NCI-H524 (cell line): ENCODE results near the gene ARID5B.
"Not testable (repeated sequence)": the region's sequence is repeated elsewhere in the genome, so short reads cannot be mapped to it uniquely, and the experiment has no call there.

Source experiments
- DNase-seq, 2 experiments: peaks; one replicate each; lab custom pipeline; 2025; lab: John Stamatoyannopoulos, UW

ARID5B gene

DNA sequence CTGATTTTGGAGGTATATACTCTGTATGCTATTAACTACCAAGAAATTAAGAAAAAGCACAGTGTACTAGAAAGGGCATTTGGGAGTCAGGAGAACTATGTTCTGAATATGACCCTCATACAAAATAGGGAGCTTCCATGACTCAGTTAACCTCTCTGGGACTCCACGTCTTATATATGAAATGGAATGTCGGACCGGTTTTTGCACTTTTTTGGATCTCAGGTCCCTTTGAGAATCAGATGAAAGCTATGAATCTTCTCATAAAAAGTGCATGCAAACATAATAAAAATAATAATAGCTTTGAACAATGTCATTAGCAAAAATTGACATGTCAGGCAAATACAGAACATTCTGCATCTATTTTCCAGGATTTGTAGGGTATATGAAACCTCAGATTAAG is 113.0 kb downstream of the ARID5B start:
- DNase-seq = no peak

DNA sequence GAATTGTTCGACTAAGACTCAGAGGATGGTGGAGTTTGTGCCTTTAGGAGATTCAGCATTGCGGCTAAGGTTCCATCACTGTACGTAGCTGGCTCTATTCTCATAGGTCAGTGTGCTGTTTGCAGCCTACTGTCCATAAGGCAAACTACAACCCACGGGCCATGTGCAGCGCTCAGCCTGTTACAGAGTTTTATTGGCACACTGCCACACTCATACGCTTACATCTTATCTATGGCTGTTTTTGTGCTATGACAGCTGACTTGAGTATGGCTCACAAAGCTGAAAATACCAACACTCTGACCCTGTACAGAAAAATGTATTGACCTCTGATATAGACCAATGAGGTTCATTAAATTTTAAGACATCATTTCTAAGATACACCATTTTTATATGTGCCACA is 114.5 kb downstream of the ARID5B start:
- DNase-seq = peak in 1 of 2 experiments; percentile 31

DNA sequence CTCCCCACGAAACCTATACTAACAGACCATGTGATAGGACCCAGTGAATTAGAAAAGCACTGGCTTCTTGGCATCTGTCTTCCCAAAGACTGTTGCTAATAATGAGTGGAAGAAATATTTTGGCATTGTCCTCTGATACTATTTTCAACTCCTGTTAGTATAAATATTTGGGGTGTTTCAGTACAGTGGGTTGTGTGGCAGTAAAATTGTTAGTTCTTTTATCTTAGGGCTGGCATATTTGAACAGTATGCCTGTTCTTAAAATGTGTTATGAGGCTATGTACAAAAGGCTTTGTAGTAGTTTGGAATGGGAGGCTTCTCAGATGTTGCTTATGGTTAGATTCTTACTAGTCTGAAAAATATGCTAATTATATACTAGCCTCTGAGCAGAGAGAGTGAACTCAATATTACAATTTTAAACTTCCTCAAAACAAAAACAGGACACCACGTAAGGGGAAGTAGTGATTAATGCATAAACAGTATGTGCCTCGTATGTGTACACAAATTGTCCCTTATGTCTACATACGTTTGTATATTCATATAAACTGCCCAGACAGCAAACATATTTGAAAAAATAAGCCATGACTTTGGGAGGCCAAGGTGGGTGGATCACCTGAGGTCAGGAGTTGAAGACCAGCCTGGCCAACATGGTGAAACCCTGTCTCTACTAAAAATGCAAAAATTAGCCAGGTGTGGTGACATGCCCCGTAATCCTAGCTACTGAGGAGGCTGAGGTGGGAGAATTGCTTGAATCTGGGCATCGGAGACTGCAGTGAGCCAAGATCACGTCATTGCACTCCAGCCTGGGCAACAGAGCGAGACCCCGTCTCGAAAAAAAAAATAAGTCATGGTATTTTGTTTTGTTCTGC is 115.4 kb downstream of the ARID5B start:
- no peak for DNase-seq

DNA sequence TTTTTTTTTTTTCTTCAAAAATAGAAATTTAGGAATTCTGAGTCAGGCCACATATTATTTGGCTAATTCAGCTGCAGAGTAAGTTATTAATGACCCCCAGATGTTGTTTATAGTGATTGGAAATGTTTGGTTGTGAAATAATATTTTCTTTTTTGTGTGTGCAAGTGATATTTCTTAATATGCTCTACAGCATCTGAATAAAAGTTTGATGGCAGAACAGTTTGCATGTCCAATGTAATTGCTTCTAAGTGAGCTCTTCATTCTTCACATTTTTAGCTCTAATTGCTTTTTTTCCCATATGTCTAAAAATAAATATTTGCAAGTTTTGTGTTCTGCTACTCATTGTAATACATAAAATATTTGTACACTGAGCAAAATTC is 116.0 kb downstream of the ARID5B start:
- DNase-seq = no peak

DNA sequence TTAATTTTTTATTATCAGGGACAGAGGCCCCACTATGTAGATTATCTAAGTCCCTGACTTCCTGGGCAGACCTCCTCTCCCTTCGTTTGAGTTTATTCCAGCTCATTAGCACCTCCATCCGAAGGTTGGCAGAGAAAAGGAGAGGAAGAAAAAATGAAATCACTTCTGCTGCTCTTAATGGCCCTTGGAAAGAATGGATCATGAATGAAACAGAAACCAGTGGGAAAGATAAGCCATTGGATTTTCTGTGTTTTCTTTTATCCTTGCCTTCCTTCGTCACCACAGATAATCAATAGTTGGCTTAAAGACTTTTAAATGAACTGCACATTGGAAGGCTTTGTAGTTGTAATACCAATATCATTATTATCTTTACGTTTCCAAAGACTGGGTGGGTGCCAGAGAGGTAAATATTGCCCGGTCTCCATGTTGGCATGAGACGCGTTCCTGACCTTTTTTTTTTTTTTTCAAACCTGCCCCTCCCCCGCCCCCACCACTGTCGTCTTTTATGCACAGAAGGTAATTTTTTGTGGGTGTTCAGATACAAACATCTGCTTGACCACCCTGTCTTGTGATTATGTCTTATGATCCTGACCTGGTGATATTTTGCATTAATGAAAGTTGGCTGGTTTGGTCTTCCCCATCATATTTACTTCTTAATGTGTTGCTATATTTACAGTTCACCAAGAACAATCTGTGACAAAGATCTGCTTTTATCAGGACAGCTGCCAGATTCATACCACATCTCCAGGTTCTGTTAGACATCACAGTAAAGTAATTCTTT is 116.8 kb downstream of the ARID5B start:
- DNase-seq = no peak

DNA sequence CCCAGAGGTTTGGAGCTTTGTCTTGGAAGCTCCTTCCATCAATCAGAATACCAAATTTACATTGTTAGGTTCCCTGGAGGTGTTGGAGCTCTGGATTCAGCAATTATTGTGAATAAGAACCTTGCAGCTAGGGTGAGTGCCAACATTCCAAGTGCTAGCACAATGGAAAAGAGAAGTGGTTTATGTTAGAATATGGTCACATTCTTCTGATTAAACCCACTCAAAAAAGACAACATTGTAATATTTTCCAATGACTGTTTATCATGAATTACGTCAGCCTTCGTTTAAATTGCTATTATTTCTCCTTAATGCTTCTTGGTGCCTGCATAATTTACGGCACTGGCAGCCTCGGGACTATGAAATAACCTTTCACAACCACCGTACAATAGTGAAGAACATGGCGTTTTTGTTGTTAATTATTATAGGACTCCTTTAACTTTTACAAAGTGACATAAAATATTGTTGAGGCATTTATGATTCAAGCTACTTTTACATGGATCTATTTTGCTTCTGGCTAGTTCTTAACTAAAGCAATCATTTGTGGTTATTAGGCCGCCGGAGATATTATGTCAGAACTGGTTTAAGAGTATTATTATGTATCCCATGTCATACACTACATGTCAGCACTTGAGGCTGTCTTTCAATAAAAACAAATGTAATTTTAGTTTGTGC is 117.7 kb downstream of the ARID5B start:
- no peak for DNase-seq

DNA sequence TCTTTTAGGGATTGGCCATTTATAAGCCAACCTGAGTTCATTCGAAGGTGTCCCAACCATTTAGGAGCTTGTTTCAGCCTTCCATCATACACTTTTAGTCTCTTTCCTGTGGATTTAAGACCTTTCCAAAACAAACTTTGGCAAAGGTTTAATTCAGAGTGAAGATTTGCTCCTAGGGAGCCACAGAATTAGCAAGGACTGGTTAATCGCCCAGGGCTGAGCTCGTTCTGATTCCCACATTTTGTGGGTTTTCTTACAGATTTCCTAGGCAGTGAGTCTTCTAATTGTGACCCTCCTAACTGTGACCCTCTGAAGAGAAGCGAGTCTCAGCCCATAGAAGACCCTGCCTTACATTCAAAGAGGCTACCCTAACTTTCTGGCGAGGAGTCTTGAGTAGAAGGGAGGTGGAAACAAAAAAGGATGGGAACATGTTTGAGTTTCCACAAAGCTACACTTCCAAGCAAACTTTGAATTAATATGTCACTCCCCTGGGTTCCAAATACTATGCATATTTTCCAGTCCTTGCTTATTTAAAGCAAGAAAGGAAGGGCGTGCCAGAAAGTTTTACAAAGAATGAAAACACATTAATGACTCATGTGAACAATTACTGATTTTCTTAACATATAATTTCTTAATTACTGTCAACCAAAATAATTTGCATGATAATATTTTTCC is 118.3 kb downstream of the ARID5B start:
- no peak for DNase-seq

DNA sequence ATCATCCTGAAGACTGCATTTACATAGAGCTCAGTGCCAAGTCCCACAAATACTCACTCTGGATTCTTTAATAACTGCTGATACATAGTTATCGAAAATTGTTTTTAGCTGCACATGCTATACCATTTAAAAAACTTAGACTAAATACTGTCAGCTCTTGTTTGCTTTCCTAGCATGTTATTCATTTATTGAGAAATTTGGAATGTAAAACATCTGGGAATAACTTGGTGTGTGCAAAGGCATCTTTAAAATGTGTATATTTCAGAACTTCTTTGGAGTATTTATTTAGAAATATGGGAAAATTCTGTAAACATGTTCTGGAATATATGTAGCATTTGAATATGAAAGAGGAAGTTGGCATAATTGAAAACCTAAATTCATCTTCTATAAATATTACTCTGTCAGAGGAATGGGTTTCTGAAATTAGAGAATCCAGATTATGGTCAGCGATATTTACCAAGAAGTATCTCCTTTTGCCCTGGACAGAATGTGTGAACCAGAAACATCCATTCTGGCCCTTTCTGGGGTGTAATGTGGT is 119.7 kb downstream of the ARID5B start:
- no peak for DNase-seq

DNA sequence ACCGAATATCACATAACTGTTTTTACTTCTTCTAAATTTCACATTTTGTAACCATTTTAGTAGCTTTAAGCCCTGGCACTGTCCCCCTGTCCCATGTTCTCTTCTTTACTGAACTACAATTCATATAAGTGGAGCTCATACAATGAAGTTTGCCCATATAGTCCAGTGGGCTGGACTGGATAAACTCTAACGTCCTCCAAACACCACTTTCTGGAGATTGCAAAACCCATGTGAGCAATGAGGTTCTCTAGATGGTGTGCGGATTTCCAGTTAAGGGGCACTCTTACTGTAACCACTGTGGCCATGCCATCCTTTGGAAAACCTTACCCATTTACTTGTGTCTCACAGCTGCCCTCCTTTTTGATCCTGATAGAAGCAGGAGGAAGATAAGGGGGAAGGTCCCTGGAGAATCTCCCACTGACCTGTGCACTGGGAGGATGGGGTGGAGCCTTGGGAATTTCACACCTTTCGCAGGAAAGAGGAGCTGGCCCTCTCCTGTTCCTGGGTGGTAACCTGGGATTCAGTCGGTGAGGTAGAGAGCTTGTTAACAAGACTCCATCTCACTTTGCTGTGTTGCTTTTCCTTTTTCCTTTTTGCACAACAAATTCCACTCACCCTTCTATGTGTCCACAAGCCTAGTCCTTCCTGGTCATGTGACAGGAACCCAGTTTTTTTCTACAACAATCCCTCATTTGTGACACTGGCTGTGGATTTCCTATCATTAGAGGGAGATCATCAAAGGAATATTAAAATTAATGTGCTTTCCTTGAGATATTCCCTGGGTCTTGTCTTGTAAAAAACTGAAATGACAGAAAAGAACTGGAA is 120.7 kb downstream of the ARID5B start:
- no peak for DNase-seq

DNA sequence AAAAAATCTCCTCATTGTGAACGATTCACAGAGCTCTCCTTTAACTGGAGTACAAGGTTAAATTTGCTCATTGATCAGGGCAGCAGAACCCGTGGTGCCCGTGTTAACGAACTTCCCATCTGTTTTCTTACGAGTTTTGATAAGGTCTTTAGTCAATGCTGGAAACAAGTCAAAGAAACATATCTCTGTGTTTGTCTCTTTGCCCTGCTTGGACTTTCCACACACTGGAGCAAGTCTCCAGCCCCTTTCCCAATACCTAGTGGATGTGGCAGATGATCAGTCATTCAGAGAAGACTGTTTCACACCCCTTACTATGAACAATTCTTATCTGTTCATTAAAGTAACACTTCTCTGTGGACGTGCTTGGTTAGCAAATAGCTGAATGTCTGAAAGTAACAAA is 121.3 kb downstream of the ARID5B start:
- DNase-seq = no peak

DNA sequence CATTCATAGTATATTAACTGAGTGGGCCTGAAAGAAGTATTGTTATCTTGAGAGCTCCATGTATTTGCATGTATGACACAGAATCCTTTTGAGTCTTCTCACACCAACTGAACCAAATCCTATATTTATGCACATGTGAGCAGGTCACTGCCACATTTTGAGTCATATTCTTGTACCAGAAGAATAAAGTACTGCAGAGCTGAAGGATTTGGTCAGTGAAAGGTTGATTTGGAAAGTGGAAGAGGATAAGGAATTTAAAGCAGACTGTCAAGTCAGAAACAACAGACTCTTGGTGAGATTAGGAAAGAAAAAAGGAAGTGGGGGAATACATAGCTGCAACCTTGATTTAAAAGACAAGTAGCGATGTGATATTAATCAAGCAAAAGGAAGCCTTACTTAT is 121.8 kb downstream of the ARID5B start:
- no peak for DNase-seq

DNA sequence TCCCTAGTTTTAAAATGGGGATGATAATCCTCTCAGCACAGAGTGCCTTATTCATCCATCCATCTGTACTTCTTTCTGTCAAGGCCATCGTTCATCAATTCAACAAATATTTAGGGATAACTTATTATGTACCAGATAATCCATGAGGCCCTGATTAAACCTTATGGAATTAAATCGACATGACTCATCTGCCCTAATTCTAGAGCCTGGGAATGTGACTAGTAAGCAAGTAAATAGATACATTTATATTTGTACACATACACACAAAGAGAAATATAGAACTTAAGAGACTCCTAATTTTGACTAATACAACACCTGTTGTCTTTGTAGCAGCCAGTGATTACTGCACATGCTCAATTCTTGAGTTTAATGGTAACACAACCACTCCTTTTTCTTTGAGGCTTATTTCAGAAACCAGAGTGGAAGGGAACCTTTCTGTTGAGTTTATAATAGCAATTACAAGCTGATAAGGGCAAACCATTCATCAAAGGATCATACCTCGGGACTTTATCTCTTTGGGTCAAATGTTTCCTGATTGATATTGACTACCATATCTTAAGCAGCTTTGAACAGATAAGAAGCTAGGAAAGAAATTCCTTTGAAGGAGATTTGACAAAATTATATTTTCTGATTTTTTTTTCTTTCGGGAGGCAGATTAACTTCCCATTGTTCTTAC is 122.7 kb downstream of the ARID5B start:
- no peak for DNase-seq

DNA sequence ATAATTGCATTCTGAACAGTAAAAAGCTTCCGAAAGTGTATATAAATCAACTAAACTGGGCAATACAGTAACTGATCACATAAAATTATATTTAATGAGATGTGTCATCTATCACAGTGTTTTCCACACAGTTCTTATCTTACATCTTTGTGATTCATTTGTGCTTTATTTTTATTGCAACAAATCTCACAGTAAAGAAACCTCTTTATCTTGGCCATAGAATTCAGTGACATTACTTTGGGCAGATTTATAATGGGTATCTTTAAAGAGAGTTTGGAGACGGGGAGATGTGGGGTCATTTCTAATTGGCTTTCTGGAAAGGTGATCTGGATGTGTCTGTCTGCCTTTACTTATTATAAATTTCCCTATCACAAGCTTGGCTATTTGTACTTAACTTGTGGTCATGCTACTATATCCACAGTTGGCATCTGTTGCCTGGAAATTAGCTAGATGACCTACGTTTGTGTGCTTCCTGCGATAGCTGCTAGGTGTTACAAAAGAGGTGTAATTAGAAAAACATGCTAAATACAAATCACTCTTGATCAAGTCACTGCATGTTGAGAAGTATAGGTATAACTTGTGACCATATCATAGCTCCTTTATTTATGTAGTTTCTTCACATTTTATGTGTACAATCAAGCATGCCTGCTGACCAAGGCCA is 123.8 kb downstream of the ARID5B start:
- DNase-seq = no peak

DNA sequence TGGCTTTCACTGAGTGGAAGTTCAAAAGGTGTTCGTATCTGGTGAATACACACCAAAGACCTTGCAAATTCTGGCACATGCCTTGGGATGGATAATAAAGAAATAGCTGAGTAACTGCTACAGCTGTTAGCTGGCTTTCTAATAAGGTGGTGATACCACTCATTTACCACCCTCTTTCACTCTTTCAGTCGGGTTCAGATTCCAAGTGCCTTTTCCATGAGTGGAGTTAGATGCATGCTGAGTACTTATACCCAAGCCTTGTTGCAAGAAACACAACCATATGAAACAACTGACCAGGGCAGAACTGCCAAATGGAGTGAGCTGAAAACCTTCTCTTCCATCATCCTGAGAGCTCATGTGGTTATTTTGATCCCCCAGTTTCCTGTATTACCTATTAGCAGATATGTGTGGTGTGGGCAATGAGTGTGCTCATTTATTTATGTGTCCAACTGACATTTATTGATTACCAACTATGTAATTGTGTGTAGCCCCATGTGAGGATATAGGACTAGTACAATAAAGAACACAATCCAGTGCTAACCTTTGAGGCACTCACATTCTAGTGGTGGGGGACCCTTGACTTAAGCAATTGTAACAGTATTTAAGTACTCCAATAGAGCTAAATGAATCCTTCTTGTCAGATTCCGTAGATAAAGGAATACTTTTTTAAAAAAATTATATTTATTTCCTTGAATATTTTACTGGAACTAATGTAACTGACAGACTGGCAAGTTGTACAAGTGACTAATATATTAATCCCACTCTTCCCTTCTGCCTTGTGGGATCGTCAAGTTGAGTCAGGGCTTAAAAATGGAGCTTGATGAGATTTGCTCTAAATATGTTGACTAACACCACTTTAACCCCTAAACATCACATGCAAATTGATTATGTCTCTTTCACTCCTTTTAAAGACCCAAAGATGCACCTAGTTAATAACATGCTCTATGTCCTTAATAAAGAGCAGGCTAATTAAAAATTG is 124.7 kb downstream of the ARID5B start:
- no peak for DNase-seq

DNA sequence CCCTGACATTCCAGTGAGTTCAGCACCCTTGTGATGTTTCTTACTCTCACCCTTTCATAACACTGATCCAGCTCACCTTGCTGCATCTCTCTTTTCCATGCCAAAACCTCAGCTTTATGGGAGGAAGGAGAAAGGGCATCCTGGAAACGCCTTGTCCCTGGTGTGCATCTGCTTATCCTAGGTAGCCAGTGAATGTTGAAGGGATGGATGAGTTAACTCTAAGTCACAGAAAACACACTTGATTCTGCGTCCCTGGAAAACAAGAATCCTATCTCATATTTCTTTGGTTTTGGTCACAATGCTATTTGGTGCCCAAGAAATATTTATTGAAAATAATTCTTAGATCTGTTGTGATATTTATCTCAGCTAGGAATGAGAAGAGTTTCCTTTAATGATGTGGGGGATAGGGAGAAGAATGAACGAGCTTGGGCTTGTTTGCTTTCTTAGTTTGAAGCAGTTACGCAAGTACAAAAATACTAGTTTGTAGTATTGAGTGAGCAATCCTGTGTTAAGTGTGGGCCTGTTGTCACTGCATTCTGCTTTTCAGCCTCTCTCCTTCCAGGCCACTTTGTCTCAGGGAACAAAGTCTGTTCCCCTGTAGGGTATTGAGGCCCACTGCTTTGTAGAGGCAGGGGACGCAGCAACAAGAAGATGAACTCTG is 126.5 kb downstream of the ARID5B start:
- DNase-seq = no peak

DNA sequence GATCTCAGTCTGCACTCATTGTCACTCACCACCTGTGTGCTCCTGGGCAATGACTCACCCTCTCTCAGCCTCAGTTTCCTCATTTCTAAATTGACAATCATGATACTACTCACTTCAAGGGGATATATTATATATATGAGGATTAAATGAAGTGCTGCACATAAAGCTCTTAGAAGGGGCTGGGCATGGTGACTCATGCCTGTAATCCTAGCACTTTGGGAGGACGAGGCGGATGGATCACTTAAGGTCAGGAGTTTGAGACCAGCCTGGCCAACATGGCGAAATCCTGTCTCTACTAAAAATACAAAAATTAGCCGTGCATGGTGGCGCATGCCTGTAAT is 127.0 kb downstream of the ARID5B start:
- not testable (repeated sequence) for DNase-seq

DNA sequence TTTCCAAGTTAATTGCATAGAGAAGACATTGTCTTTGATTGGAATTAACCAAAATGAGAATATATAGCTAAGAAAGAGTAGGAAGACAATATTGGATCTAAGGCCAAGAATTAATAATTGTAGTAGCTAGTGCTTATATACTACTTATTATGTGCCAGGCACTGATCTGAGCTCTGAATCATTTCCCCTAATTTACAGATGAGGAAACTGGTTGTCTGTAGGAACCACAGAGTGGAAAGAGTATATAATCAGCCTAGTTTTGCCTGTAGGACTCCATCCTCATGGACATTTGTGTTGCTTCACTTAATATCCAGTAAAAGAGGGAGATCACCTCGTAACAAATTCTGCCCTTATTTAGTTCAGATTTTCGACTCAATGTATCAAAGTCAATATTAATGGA is 127.9 kb downstream of the ARID5B start:
- no peak for DNase-seq

DNA sequence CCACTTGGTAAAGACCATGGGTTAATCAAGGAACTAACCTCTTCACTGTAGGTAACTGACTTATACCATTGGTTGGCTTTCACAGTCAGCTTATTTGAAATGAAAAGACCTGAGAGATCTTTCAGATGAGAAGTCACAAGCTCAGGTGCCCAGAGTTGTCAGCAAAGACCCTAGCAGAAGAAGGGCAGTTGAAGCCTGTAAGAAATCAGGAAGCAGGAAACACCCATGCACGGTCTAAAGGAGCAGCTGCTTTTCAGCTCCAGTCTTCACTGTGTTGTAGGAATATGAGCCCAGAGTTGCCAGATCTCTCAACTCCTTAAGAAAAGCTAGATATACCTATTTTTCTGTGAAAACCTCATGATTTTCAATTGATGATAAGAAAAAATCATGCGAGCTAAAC is 130.0 kb downstream of the ARID5B start:
- no peak for DNase-seq
